Mucosa of descending colon (tissue), 3 donors: ENCODE data around the gene FBN2. TPM values are rescaled to one million over a fixed set of nuclear protein-coding genes. Genes with fewer than 3 reads are reported as not detected.
"Not testable (repeated sequence)": the region's sequence is repeated elsewhere in the genome, so short reads cannot be mapped to it uniquely, and the experiment has no call there.

Experiments
- ATAC-seq: fragments of 200-7000 bp; cut with Tn5 transposase; one replicate; pipeline ENCODE4 v1.9.1; 2020; ENCODE audit warnings: mild to moderate bottlenecking, moderate library complexity
- DNase-seq, 3 donors: peaks; one replicate each; pipeline ENCODE4 v3.0.0-alpha.2; 2020
- H3K36me3 ChIP-seq: fragments of 200-600 bp; one replicate; pipeline ENCODE4 v1.8.0; 2021; ENCODE audit warnings: low read depth, mild to moderate bottlenecking
- H3K4me1 ChIP-seq: fragments of 200-600 bp; one replicate; pipeline ENCODE4 v1.8.0; 2021; ENCODE audit warnings: low read depth, mild to moderate bottlenecking
- H3K4me3 ChIP-seq: fragments of 200-600 bp; one replicate; pipeline ENCODE4 v1.8.0; 2021; ENCODE audit warnings: mild to moderate bottlenecking
- H3K9me3 ChIP-seq: fragments of 200-600 bp; one replicate; pipeline ENCODE4 v1.8.0; 2021; ENCODE audit warnings: mild to moderate bottlenecking
- intact Hi-C, 2 donors: fragments of 100-400 bp; cut with DNase I in 1 of 2; cut with micrococcal nuclease in 1 of 2; formaldehyde crosslinking; loops; one replicate each; pipeline versions ENCODE4 v1.11.0 to v1.11.1; 2022; cut with DNase I, micrococcal nuclease
- total RNA-seq, 3 donors: library from RNA; stranded (reverse); fragmentation: NEBNext Ultra II Directional in 2 of 3; extraction: Animal tissue kit (Norgen Biotek cat#: 25700) in 2 of 3; gene quantifications; one replicate each; pipeline versions ENCODE4 v1.2.1 to v1.2.4, GENCODE V29; 2021 to 2023
- TF ChIP-seq, protein P1 (sequence below): fragments of 200-600 bp; IDR thresholded peaks from one replicate; pipeline ENCODE4 v1.8.0; 2022; ENCODE audit warnings: antibody characterized with exemption, mild to moderate bottlenecking
- donor health status: DM: no; HTN: no; CAD: no; lungs with moderate emphysema.
- donor health status: DM: no; HTN: no; CAD: no.
- donor health status: DM: no; HTN: yes; CAD: no.

The FBN2 gene
- total RNA-seq, 3 donors from 2014 or later = 1.0 to 5.8 (median 1.6) TPM

DNA sequence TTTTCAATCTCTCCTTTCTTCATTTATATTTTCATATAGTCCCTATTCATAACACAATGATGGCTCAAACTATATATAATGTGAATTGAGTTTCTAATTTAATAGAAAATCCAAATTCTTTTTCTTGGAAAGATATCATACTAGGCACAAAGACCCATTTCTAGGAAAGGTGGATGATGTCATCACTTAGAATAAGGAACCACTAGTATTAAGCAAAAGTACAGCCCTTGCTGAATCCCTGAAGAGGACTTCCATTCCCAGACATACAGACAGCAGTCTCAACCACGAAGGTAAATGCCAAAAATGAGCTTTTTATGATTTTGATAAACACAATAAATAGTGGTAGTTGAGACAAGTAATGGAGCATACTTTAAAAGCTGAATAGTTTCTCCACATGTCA lies 210.0 kb downstream of the FBN2 start:
- no peak for DNase-seq
- TF ChIP-seq, protein P1, sequence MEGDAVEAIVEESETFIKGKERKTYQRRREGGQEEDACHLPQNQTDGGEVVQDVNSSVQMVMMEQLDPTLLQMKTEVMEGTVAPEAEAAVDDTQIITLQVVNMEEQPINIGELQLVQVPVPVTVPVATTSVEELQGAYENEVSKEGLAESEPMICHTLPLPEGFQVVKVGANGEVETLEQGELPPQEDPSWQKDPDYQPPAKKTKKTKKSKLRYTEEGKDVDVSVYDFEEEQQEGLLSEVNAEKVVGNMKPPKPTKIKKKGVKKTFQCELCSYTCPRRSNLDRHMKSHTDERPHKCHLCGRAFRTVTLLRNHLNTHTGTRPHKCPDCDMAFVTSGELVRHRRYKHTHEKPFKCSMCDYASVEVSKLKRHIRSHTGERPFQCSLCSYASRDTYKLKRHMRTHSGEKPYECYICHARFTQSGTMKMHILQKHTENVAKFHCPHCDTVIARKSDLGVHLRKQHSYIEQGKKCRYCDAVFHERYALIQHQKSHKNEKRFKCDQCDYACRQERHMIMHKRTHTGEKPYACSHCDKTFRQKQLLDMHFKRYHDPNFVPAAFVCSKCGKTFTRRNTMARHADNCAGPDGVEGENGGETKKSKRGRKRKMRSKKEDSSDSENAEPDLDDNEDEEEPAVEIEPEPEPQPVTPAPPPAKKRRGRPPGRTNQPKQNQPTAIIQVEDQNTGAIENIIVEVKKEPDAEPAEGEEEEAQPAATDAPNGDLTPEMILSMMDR = no peak
- Histone ChIP-seq H3K36me3 (no peaks in the 10 kb centered on the region), H3K4me1 (no peaks in the 10 kb centered on the region), H3K9me3 (no peaks in the 10 kb centered on the region), H3K4me3 (no peak overlapping the region)
- ATAC-seq = no peak
- intact Hi-C loops = no loop called here

GRCh38 chr5:128321418-128321817 lies 216.6 kb downstream of the FBN2 start:
- H3K4me1 ChIP-seq, H3K36me3 ChIP-seq, ATAC-seq, intact Hi-C loops, DNase-seq, H3K9me3 ChIP-seq, H3K4me3 ChIP-seq: not testable (repeated sequence)

- TF ChIP-seq, protein P1 = no peak
- ATAC-seq (no peak), DNase-seq (no peak)
- Histone ChIP-seq H3K9me3 (no peaks in the 10 kb centered on the region), H3K4me1 (no peaks in the 10 kb centered on the region), H3K36me3 (no peaks in the 10 kb centered on the region), H3K4me3 (no peak overlapping the region)
- intact Hi-C loops = no loop called here
Measured at GRCh38 chr5:128318691-128319090, 219.4 kb downstream of the FBN2 start.

- TF ChIP-seq, protein P1 = no peak
- DNase-seq = no peak
- no peaks in the 10 kb centered on the region for H3K36me3 ChIP-seq
- intact Hi-C loops = no loop called here
- no peak overlapping the region for H3K4me3 ChIP-seq
- ATAC-seq = no peak
- no peaks in the 10 kb centered on the region for H3K4me1 ChIP-seq
- no peaks in the 10 kb centered on the region for H3K9me3 ChIP-seq
Measured at GRCh38 chr5:128317481-128317880, 220.6 kb downstream of the FBN2 start.

DNA sequence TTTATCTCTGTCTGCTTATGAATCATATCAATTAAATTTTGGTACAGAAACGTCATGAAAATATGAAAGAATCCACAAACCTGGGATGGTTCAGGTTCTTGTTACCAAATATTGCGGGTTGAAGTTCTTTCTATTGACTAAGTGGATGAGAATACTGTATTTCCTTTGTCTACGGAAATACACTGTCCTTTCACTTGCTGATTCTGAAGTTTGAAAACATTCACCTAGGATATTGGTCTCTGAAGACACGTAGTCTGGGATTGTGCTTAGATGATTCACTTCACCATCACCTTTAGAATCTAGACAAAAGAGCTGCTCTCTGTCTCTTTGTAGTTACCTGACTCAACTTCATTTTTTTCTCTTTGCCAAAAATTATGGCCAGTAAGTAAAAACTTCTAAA lies 222.4 kb downstream of the FBN2 start:
- Histone ChIP-seq H3K36me3 (no peaks in the 10 kb centered on the region), H3K9me3 (no peaks in the 10 kb centered on the region), H3K4me1 (no peaks in the 10 kb centered on the region), H3K4me3 (no peak overlapping the region)
- DNase-seq (no peak), ATAC-seq (no peak)
- intact Hi-C loops = no loop called here
- TF ChIP-seq, protein P1 = no peak

- DNase-seq = no peak
Measured at GRCh38 chr5:128305341-128305740, 232.7 kb downstream of the FBN2 start.

More at GRCh38 chr5:128305341-128305740, 232.7 kb downstream of the FBN2 start:
- intact Hi-C loops = no loop called here
- Histone ChIP-seq H3K4me3 (no peak overlapping the region), H3K9me3 (no peaks in the 10 kb centered on the region), H3K4me1 (no peaks in the 10 kb centered on the region), H3K36me3 (no peaks in the 10 kb centered on the region)
- TF ChIP-seq, protein P1 = no peak
- ATAC-seq = no peak
